ENCODE results near the gene CTNNBIP1. TPM values are rescaled to one million over a fixed set of nuclear protein-coding genes. Genes with fewer than 3 reads are reported as not detected.

CTNNBIP1 gene
- total and polyA plus RNA-seq, 2 of the 8 experiments (the other 6 are each of a cell fraction or from before 2014, with no cell fraction given): 40.9 to 46.6 TPM

GRCh38 chr1:9840176-9840575, 69.9 kb downstream of the CTNNBIP1 start (continued):
- TF ChIP-seq CHD7 (IDR thresholded peaks at IDR 0.05; ENCODE audit: insufficient replicate concordance, low read length) (no peak), GABPA (IDR thresholded peaks at IDR 0.05; ENCODE audit: borderline replicate concordance, insufficient read depth, low read length) (no peak), TCF12 (IDR thresholded peaks at IDR 0.05; ENCODE audit: low read depth, low read length) (no peak), CTBP2 (IDR thresholded peaks at IDR 0.05; ENCODE audit: borderline replicate concordance, insufficient read depth, insufficient read length, low read length) (no peak), SP1 (IDR thresholded peaks at IDR 0.05; ENCODE audit: low read depth, low read length) (no peak), KDM4A (IDR thresholded peaks at IDR 0.05; ENCODE audit: low read depth, low read length, severe bottlenecking) (no peak)
- TF ChIP-seq, protein P1, sequence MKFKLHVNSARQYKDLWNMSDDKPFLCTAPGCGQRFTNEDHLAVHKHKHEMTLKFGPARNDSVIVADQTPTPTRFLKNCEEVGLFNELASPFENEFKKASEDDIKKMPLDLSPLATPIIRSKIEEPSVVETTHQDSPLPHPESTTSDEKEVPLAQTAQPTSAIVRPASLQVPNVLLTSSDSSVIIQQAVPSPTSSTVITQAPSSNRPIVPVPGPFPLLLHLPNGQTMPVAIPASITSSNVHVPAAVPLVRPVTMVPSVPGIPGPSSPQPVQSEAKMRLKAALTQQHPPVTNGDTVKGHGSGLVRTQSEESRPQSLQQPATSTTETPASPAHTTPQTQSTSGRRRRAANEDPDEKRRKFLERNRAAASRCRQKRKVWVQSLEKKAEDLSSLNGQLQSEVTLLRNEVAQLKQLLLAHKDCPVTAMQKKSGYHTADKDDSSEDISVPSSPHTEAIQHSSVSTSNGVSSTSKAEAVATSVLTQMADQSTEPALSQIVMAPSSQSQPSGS (IDR thresholded peaks at IDR 0.05; ENCODE audit: low read length): no peak
